ENCODE data around the gene MBL2. TPM values are rescaled to one million over a fixed set of nuclear protein-coding genes. Genes with fewer than 3 reads are reported as not detected.

The MBL2 gene
- total RNA-seq: not detected in 2 replicates

DNA sequence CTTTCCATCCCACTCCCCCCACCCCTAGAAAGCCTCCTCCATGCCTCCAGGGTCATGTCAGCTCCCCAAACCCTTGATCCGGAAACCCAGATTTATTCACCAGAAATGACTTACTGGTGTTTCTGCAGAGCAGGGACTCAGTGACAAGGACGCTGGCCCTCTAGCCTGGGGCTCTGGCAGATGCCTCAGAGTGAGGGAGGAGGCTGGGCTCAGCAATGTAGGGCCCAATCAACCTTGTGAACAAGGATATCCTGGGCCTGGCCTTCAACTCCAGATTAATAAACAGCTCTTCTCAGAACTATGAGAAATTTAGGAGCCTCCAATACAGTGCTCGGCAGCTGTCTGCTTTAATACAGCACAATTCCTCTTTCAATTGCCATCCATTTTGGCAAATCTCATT, at the start of gene MBL2:
TSS of gene MBL2 (minus strand) at position 162 of the 400 bp plus-strand sequence. CDS start 1,149 bp downstream, outside the sequence.

Measured in aortic smooth muscle cell (primary cell).